GM19238 (cell line): ENCODE data around the gene RABL2B.

Experiments
- DNase-seq: peaks from one replicate; pipeline ENCODE4 v3.0.0; 2011; ENCODE audit warnings: low spot score; ENCODE audit not compliant: insufficient read length

RABL2B gene

DNA sequence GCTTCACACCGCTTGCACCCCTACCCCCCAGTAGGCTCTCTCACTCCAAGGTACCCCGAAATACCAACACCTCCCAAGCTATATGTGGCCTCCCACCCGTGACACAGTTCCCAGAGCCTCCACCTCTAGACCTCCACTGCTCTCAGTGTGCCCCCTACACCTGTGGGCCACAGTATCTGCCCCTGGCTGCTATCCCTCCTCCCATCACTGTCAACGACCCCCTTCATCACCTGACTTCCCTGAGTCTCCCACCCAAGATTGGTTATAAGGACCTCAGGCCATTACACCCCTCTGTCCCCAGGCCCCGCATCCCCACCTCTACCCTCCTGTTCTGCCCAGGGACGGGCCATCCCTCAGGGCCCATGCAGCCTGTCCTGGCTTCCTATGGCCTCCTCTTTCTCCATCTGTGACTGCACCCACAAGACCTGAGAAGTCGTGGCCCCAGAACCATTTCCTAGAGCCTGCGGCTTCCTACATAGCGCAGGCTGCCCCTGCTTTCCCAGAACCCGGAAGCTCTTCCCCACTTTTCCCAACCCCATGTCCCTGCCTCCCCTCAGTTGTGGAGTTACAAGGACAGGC lies 44.7 kb downstream of the RABL2B start:
- no peak for DNase-seq

DNA sequence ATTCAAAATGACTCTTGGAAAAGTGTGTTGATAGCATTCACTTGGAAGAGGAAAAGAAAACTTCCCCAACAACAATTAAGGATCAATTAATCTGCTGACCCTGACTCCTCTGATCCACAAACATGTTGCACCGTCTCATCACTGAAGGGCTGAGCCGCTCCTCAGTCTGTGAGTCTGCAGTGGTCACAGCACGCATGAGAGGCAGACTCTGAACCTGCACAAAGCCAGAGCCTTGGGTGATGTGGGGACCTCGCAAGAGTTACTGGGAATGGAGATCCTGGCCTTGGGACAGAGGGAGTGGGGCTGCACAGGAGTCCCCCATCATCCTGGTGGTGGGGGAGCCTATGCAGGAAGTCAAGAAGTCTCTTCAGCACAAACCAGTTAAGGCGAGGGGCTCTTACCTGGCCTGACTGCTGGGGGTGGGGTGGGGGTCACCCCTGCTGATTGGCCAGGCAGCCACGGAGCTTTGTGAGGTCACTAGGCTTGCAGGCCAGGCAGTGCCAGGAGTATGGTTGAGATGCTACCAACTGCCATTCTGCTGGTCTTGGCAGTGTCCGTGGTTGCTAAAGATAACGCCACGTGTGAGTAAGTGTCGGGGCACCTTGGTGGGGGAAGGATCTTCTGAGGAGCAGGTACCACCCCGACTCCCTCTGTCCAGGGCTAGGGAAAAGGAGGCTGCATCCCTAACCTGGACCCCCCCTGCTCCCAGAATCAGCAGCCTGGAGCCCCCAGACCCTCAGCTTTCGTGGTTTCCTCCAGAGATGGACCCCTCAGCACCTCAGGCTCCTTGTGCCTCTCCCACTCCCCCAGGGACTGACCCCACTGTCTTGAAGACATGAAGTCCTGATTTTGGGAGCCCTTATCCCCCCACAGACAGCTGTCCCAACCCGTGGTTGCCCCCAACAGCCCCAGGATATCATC lies 45.4 kb downstream of the RABL2B start, which contains the start of gene ACR:
Gene ACR (plus strand): TSS at position 477 of the 921 bp plus-strand sequence. CDS start 32 bp downstream, at position 509.
- DNase-seq = no peak

GRCh38 chr22:50735739-50736030 lies 47.8 kb downstream of the RABL2B start:
- no peak for DNase-seq

- DNase-seq = no peak
Measured at GRCh38 chr22:50734986-50735738, 48.3 kb downstream of the RABL2B start.

- DNase-seq = no peak
Measured at GRCh38 chr22:50734343-50734771, 49.1 kb downstream of the RABL2B start.

GRCh38 chr22:50733521-50734342 lies 49.7 kb downstream of the RABL2B start:
- DNase-seq = no peak

GRCh38 chr22:50732681-50733080 lies 50.8 kb downstream of the RABL2B start:
- no peak for DNase-seq

GRCh38 chr22:50731811-50732624 lies 51.4 kb downstream of the RABL2B start:
- peak; percentile 46 for DNase-seq

- DNase-seq = no peak
Measured at GRCh38 chr22:50730941-50731661, 52.3 kb downstream of the RABL2B start.

GRCh38 chr22:50730013-50730891 lies 53.2 kb downstream of the RABL2B start:
- DNase-seq = no peak

- no peak for DNase-seq
Measured at GRCh38 chr22:50729391-50730012, 53.9 kb downstream of the RABL2B start.

DNA sequence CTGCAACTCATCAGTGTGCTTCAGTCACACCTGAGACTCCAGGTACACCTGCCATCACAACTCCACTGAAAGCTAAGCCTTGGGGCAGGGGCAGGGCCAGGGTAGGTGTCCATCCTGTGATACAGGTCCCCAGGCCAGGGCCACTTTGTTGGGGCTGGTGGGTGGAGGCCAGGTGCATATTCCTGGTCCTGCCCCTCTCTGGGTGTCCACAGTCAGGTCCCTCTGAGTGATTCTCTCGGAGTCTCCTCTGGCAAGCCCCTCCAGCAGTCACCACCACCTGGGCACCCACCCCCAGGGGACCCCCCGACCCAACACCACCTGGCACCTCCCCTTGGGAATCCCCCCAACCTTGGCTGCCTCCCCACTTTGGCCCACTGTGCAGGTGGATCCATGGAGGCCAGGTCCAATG lies 54.9 kb downstream of the RABL2B start:
- DNase-seq = no peak

- DNase-seq = no peak
Measured at GRCh38 chr22:50727678-50728522, 55.5 kb downstream of the RABL2B start.

- DNase-seq = no peak
Measured at GRCh38 chr22:50726643-50727340, 56.6 kb downstream of the RABL2B start.

DNA sequence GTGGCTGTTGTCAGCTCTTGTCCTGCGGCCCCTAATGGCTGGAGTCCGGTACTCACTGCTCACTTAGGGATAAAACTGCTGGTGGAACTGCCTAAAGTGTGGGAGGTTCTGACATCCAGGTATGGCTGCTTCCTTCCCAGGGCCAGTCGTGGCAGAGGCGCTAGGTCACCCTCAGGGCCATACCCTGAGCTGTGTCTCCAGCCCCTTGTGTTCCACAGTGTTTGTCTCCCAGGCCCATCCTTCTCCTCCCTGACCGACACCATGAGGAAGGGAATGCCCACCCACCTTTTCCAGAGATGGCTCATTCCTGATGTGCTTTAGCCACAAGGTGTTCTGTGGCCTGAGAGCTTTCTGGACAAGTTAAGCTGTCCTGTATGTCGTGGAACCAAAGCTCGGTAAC lies 57.8 kb downstream of the RABL2B start:
- DNase-seq = no peak

GRCh38 chr22:50724616-50725015 lies 58.8 kb downstream of the RABL2B start:
- no peak for DNase-seq

GRCh38 chr22:50723991-50724390 lies 59.4 kb downstream of the RABL2B start:
- DNase-seq = no peak
